HEK293 (cell line): ENCODE results near the gene TMEM158.

Source experiments
- CTCF ChIA-PET: fragments of 350-600 bp; formaldehyde crosslinking; extraction: SDS; loops from one replicate; lab custom pipeline; 2021; ENCODE audit warnings: antibody characterized with exemption; lab: Yijun Ruan, JAX
- POLR2A ChIA-PET: fragments of 300-600 bp; formaldehyde crosslinking; extraction: SDS; loops from one replicate; lab custom pipeline; 2020; ENCODE audit warnings: antibody characterized with exemption, inconsistent platforms; lab: Yijun Ruan, JAX
- H3K27ac ChIP-seq: fragments of 200-500 bp; sonication (Bioruptor generic); 2 replicates; pipeline ENCODE4 v1.5.1; 2014; ENCODE audit warnings: low read depth, low read length, control low read depth, inconsistent platforms; ENCODE audit errors: extremely low read depth
- H3K36me3 ChIP-seq, 2 experiments: fragments of 200-500 bp in 1 of 2; sonication (Bioruptor generic) in 1 of 2; 1 replicate in 1 of 2; 2 replicates in 1 of 2; pipeline ENCODE4 v1.5.1; 2014 to 2017; ENCODE audit warnings: inconsistent platforms in 2 of 2, low read length in 2 of 2; ENCODE audit not compliant: control insufficient read depth in 2 of 2, insufficient read depth in 1 of 2
- H3K4me1 ChIP-seq: fragments of 200-500 bp; sonication (Bioruptor generic); 2 replicates; pipeline ENCODE4 v1.5.1; 2014; ENCODE audit warnings: mild to moderate bottlenecking, low read length, inconsistent platforms; ENCODE audit not compliant: control insufficient read depth, insufficient read depth
- H3K4me3 ChIP-seq: 2 replicates; pipeline ENCODE4 v1.5.1; 2011; ENCODE audit warnings: low read depth, mild to moderate bottlenecking, control low read depth, low read length, moderate library complexity
- H3K9me3 ChIP-seq: fragments of 200-500 bp; sonication (Bioruptor generic); 2 replicates; pipeline ENCODE4 v1.5.1; 2014; ENCODE audit warnings: low read depth, low read length, inconsistent platforms; ENCODE audit not compliant: control insufficient read depth, insufficient read depth
- MEIS1 ChIP-seq: sonication (generic); formaldehyde crosslinking; IDR thresholded peaks from 2 replicates; pipeline ENCODE4 v1.8.1; 2022; ENCODE audit warnings: missing genetic modification reagents, mild to moderate bottlenecking, borderline replicate concordance
- MZF1 ChIP-seq: fragments of 450-650 bp; formaldehyde crosslinking; IDR thresholded peaks from 2 replicates; pipeline ENCODE4 v1.5.1; 2017; ENCODE audit warnings: missing biosample characterization, missing genetic modification characterization, borderline replicate concordance
- ZNF140 ChIP-seq: fragments of 450-650 bp; formaldehyde crosslinking; IDR thresholded peaks from 2 replicates; pipeline ENCODE4 v1.5.1; 2016; ENCODE audit warnings: missing biosample characterization, missing genetic modification characterization
- ZNF157 ChIP-seq: fragments of 450-650 bp; formaldehyde crosslinking; IDR thresholded peaks from 2 replicates; pipeline ENCODE4 v1.5.1; 2016; ENCODE audit warnings: missing biosample characterization, missing genetic modification characterization
- ZNF169 ChIP-seq: fragments of 450-650 bp; formaldehyde crosslinking; IDR thresholded peaks from 2 replicates; pipeline ENCODE4 v1.5.1; 2016; ENCODE audit warnings: missing biosample characterization, missing genetic modification characterization
- ZNF24 ChIP-seq: fragments of 450-650 bp; formaldehyde crosslinking; IDR thresholded peaks from 2 replicates; pipeline ENCODE4 v1.5.1; 2016; ENCODE audit warnings: missing biosample characterization, missing genetic modification characterization
- ZNF37A ChIP-seq: fragments of 450-650 bp; IDR thresholded peaks from 2 replicates; pipeline ENCODE4 v1.5.1; 2018; ENCODE audit warnings: missing biosample characterization, missing genetic modification characterization
- ZNF416 ChIP-seq: fragments of 450-650 bp; formaldehyde crosslinking; IDR thresholded peaks from 2 replicates; pipeline ENCODE4 v1.5.1; 2016; ENCODE audit warnings: missing biosample characterization, missing genetic modification characterization
- ZNF426 ChIP-seq: fragments of 450-650 bp; formaldehyde crosslinking; IDR thresholded peaks from 2 replicates; pipeline ENCODE4 v1.5.1; 2017; ENCODE audit warnings: missing biosample characterization, missing genetic modification characterization, mild to moderate bottlenecking, inconsistent platforms, moderate library complexity
- ZNF48 ChIP-seq: fragments of 450-650 bp; formaldehyde crosslinking; IDR thresholded peaks from 2 replicates; pipeline ENCODE4 v1.5.1; 2016; ENCODE audit warnings: missing biosample characterization, missing genetic modification characterization
- ZNF510 ChIP-seq: fragments of 450-650 bp; formaldehyde crosslinking; IDR thresholded peaks from 2 replicates; pipeline ENCODE4 v1.5.1; 2018; ENCODE audit warnings: mild to moderate bottlenecking, missing genetic modification characterization, missing biosample characterization; ENCODE audit not compliant: insufficient replicate concordance
- ZNF544 ChIP-seq: fragments of 450-650 bp; formaldehyde crosslinking; IDR thresholded peaks from 2 replicates; pipeline ENCODE4 v1.5.0; 2017; ENCODE audit warnings: missing biosample characterization, missing genetic modification characterization
- ZNF571 ChIP-seq: fragments of 450-650 bp; formaldehyde crosslinking; IDR thresholded peaks from 2 replicates; pipeline ENCODE4 v1.5.0; 2017; ENCODE audit warnings: missing biosample characterization, missing genetic modification characterization
- ZNF776 ChIP-seq: fragments of 450-650 bp; formaldehyde crosslinking; IDR thresholded peaks from 2 replicates; pipeline ENCODE4 v1.5.0; 2017; ENCODE audit warnings: missing biosample characterization, missing genetic modification characterization, borderline replicate concordance
- TF ChIP-seq, protein P1 (sequence below): fragments of 450-650 bp; formaldehyde crosslinking; IDR thresholded peaks from 2 replicates; pipeline ENCODE4 v1.5.1; 2016; ENCODE audit warnings: missing biosample characterization, missing genetic modification characterization, borderline replicate concordance
- TF ChIP-seq, protein P2 (sequence below): fragments of 450-650 bp; formaldehyde crosslinking; IDR thresholded peaks from 2 replicates; pipeline ENCODE4 v1.5.1; 2016; ENCODE audit warnings: missing biosample characterization, missing genetic modification characterization
- TF ChIP-seq, protein P3 (sequence below): fragments of 450-650 bp; formaldehyde crosslinking; IDR thresholded peaks from 2 replicates; pipeline ENCODE4 v1.5.1; 2017; ENCODE audit warnings: missing biosample characterization, missing genetic modification characterization

Gene TMEM158

DNA sequence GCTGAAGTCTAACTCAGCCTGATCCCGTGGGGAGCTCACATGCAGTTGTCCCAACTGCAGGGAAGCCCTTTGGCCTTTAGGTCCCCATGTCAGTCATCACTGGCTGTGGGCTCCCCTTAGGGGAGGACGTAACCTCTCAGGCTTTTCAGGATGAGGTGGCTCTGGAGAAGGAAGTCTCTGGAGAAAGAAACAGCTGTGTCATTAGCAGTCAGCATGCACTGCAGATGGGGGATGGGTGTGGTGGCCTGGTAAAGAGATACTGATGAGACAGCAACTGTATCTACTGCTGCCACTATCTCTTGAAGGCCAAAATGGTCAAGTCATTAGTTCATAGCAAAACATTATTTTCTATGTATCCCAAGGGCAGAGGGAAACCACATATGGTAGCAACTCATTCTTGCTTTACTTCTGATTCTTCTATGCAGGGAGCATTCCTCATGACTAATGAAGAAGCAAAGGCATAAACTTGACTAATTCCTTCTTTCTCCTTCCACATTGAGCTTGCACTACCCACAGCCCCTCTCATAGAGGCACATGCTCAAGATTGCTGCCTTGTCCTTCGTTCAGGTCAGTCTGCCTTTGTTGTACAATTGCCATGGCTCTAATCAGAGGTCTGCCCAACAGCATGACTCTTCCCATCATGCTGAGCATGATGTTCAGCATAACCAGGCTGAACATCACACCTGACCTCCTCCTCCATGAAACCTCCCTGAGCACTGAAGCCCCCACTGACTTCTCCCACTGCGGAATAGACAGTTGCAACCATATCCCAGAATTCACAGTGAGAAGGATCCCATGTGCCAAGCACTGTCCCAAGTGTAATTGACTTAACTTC, 47.8 kb upstream of the TMEM158 start:
- H3K9me3 ChIP-seq: no peaks in the 10 kb centered on the region
- ChIA-PET CTCF (no interaction called here), POLR2A (no interaction called here)
- no peak for TF ChIP-seq ZNF24 (tag by site-specific recombination)
- no peak for TF ChIP-seq ZNF169 (tag by site-specific recombination)
- TF ChIP-seq, protein P1, sequence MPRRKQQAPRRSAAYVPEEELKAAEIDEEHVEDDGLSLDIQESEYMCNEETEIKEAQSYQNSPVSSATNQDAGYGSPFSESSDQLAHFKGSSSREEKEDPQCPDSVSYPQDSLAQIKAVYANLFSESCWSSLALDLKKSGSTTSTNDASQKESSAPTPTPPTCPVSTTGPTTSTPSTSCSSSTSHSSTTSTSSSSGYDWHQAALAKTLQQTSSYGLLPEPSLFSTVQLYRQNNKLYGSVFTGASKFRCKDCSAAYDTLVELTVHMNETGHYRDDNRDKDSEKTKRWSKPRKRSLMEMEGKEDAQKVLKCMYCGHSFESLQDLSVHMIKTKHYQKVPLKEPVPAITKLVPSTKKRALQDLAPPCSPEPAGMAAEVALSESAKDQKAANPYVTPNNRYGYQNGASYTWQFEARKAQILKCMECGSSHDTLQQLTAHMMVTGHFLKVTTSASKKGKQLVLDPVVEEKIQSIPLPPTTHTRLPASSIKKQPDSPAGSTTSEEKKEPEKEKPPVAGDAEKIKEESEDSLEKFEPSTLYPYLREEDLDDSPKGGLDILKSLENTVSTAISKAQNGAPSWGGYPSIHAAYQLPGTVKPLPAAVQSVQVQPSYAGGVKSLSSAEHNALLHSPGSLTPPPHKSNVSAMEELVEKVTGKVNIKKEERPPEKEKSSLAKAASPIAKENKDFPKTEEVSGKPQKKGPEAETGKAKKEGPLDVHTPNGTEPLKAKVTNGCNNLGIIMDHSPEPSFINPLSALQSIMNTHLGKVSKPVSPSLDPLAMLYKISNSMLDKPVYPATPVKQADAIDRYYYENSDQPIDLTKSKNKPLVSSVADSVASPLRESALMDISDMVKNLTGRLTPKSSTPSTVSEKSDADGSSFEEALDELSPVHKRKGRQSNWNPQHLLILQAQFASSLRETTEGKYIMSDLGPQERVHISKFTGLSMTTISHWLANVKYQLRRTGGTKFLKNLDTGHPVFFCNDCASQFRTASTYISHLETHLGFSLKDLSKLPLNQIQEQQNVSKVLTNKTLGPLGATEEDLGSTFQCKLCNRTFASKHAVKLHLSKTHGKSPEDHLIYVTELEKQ: no peak
- TF ChIP-seq, protein P2, sequence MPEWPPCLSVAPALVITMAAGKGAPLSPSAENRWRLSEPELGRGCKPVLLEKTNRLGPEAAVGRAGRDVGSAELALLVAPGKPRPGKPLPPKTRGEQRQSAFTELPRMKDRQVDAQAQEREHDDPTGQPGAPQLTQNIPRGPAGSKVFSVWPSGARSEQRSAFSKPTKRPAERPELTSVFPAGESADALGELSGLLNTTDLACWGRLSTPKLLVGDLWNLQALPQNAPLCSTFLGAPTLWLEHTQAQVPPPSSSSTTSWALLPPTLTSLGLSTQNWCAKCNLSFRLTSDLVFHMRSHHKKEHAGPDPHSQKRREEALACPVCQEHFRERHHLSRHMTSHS (tag by site-specific recombination): no peak
- H3K36me3 ChIP-seq: no peaks in the 10 kb centered on the region
- H3K4me1 ChIP-seq: no peaks in the 10 kb centered on the region
- no peak overlapping the region for H3K4me3 ChIP-seq
- H3K27ac ChIP-seq: no peak overlapping the region

DNA sequence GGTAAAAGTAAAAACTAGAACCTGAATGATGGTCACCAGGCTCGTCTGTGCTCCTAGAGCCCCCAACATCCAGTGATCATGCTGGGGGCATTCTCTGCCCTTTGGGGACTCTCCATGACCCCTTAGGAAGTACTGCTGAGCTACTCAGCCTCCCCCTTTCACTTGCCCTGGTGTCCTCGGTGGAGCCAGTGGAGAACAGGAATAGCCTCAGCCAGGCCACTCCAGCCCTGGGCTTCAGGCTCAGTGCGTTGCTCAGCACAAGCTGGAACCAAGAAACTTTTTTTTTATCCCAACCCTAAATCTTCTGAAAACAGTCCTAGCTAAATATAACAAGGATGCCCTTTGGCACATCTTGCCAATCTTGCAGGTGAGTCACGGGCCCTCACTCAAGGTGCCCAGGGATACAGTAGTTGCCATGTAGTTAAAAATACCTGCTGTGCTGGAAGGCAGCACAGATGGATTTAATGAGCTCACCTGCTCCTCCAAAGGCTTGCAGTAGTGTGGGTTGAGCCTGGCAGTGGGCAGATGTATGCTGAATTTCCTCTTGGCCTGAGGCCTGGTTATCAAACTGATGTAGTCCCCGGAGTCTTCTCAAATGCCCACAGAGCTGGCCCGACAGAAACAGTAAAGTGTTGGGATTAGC, 46.9 kb upstream of the TMEM158 start:
- CTCF ChIA-PET: no interaction called here
- TF ChIP-seq ZNF544 (tag by site-specific recombination) (no peak), ZNF37A (tag by site-specific recombination) (no peak), MZF1 (tag by site-specific recombination) (no peak), ZNF140 (tag by site-specific recombination) (no peak), MEIS1 (no peak), ZNF24 (tag by site-specific recombination) (no peak), ZNF776 (no peak), ZNF426 (tag by site-specific recombination) (no peak), ZNF157 (tag by site-specific recombination) (no peak), ZNF416 (tag by site-specific recombination) (no peak), ZNF571 (no peak), ZNF48 (no peak), ZNF510 (tag by site-specific recombination) (no peak)
- TF ChIP-seq, protein P3, sequence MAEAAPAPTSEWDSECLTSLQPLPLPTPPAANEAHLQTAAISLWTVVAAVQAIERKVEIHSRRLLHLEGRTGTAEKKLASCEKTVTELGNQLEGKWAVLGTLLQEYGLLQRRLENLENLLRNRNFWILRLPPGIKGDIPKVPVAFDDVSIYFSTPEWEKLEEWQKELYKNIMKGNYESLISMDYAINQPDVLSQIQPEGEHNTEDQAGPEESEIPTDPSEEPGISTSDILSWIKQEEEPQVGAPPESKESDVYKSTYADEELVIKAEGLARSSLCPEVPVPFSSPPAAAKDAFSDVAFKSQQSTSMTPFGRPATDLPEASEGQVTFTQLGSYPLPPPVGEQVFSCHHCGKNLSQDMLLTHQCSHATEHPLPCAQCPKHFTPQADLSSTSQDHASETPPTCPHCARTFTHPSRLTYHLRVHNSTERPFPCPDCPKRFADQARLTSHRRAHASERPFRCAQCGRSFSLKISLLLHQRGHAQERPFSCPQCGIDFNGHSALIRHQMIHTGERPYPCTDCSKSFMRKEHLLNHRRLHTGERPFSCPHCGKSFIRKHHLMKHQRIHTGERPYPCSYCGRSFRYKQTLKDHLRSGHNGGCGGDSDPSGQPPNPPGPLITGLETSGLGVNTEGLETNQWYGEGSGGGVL (tag by site-specific recombination): no peak
- POLR2A ChIA-PET: no interaction called here
- no peak overlapping the region for H3K4me3 ChIP-seq
- no peaks in the 10 kb centered on the region for H3K9me3 ChIP-seq
- no peaks in the 10 kb centered on the region for H3K36me3 ChIP-seq
- H3K4me1 ChIP-seq: no peaks in the 10 kb centered on the region
- H3K27ac ChIP-seq: no peak overlapping the region
